Endothelial cell of umbilical vein (primary cell): ENCODE results near the gene DPH7.

ENCODE experiments used
- EZH2 ChIP-seq: IDR thresholded peaks from 2 replicates; pipeline ENCODE4 v1.6.1; 2012; ENCODE audit warnings: borderline replicate concordance, low read depth, mild to moderate bottlenecking, moderate library complexity, low read length, inconsistent platforms; ENCODE audit not compliant: severe bottlenecking
- TF ChIP-seq, protein P1 (sequence below), 2 donors: IDR thresholded peaks; 1 replicate in 1 of 2; 2 replicates in 1 of 2; pipeline ENCODE4 v1.5.1; 2011; ENCODE audit warnings: low read length in 2 of 2, mild to moderate bottlenecking in 2 of 2, moderate library complexity in 2 of 2, control low read depth in 1 of 2, inconsistent platforms in 1 of 2, low read depth in 1 of 2; ENCODE audit not compliant: insufficient read depth in 1 of 2; ENCODE audit errors: extremely low read depth in 1 of 2
- TF ChIP-seq, protein P2 (sequence below): IDR thresholded peaks from 2 replicates; pipeline ENCODE4 v1.6.1; 2011; ENCODE audit not compliant: insufficient read depth, insufficient read length

DNA sequence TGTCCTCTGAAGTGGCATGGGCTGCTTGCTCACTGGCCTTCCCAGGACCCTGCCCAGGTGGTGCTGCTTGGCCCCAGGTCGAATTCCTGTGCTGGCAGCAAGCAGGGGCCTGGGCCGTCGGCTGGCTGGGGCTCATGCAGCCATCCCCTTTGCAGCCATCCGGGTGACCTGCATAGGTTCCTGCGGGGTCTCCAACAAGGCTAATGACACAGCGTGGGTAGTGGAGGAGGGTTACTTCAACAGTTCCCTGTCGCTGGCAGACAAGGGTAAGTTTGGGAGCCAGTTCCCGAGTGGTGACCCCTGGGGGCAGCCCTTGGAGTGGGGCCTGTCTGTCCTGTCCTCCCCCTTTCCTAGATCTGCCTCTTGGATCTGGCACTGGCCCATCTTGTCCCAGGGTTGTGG, 34.0 kb upstream of the DPH7 start:
- TF ChIP-seq, protein P1, sequence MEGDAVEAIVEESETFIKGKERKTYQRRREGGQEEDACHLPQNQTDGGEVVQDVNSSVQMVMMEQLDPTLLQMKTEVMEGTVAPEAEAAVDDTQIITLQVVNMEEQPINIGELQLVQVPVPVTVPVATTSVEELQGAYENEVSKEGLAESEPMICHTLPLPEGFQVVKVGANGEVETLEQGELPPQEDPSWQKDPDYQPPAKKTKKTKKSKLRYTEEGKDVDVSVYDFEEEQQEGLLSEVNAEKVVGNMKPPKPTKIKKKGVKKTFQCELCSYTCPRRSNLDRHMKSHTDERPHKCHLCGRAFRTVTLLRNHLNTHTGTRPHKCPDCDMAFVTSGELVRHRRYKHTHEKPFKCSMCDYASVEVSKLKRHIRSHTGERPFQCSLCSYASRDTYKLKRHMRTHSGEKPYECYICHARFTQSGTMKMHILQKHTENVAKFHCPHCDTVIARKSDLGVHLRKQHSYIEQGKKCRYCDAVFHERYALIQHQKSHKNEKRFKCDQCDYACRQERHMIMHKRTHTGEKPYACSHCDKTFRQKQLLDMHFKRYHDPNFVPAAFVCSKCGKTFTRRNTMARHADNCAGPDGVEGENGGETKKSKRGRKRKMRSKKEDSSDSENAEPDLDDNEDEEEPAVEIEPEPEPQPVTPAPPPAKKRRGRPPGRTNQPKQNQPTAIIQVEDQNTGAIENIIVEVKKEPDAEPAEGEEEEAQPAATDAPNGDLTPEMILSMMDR (IDR thresholded peaks at IDR 0.05; ENCODE audit: extremely low read depth in 1 of 2, insufficient read depth in 1 of 2, low read depth in 1 of 2, low read length in 2 of 2), result no peak
- no peak for TF ChIP-seq EZH2
- TF ChIP-seq, protein P2, sequence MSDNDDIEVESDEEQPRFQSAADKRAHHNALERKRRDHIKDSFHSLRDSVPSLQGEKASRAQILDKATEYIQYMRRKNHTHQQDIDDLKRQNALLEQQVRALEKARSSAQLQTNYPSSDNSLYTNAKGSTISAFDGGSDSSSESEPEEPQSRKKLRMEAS, result no peak
